Esophagus muscularis mucosa (tissue), 4 donors: ENCODE results near the gene TBC1D21. TPM values are rescaled to one million over a fixed set of nuclear protein-coding genes. Genes with fewer than 3 reads are reported as not detected.

Experiments
- DNase-seq: peaks from one replicate; pipeline ENCODE4 v3.0.0-alpha.2; 2017; ENCODE audit errors: extremely low spot score
- H3K27ac ChIP-seq, 4 donors: fragments of 200-600 bp; sonication (generic); replicated peaks in 1 of 4; 1 replicate in 3 of 4; 2 replicates in 1 of 4; pipeline ENCODE4 v1.5.1; 2016 to 2019; ENCODE audit warnings: mild to moderate bottlenecking in 1 of 4
- H3K27me3 ChIP-seq, 4 donors: fragments of 200-600 bp; sonication (generic); one replicate each; pipeline versions ENCODE4 v1.5.1 to v1.6.0; 2016 to 2019
- H3K36me3 ChIP-seq, 4 donors: fragments of 200-600 bp; sonication (generic); one replicate each; pipeline ENCODE4 v1.5.1; 2016 to 2019
- H3K4me1 ChIP-seq, 4 donors: fragments of 200-600 bp; sonication (generic); one replicate each; pipeline ENCODE4 v1.5.1; 2016 to 2019
- H3K4me3 ChIP-seq, 4 donors: fragments of 200-600 bp; sonication (generic); 1 replicate in 2 of 4; 2 replicates in 2 of 4; pipeline ENCODE4 v1.5.1; 2016 to 2019; ENCODE audit warnings: mild to moderate bottlenecking in 4 of 4, moderate library complexity in 1 of 4
- H3K9me3 ChIP-seq, 4 donors: fragments of 200-600 bp; sonication (generic); 1 replicate in 3 of 4; 2 replicates in 1 of 4; pipeline ENCODE4 v1.5.1; 2016 to 2019
- CTCF ChIP-seq, 3 experiments: fragments of 200-600 bp in 2 of 3; fragments of 450-650 bp in 1 of 3; sonication (generic) in 2 of 3; IDR thresholded peaks; one replicate each; pipeline ENCODE4 v1.5.1; 2017 to 2019; ENCODE audit warnings: antibody characterized with exemption in 3 of 3, mild to moderate bottlenecking in 2 of 3, moderate library complexity in 1 of 3
- EP300 ChIP-seq: sonication (generic); formaldehyde crosslinking; IDR thresholded peaks from one replicate; pipeline ENCODE4 v1.6.1; 2017; ENCODE audit warnings: antibody characterized with exemption
- POLR2A ChIP-seq: fragments of 450-650 bp; IDR thresholded peaks from one replicate; pipeline ENCODE4 v1.6.1; 2017; ENCODE audit warnings: antibody characterized with exemption, moderate library complexity, mild to moderate bottlenecking, low read depth
- POLR2AphosphoS5 ChIP-seq, 2 donors: sonication (generic); formaldehyde crosslinking; IDR thresholded peaks; one replicate each; pipeline ENCODE4 v1.6.1; 2017; ENCODE audit warnings: antibody characterized with exemption in 2 of 2
- WGBS: methylation state at CpG from one replicate; pipeline ENCODE4 v1.1.5; 2018; 5-methylcytosine and 5-hydroxymethylcytosine counted together
- intact Hi-C: fragments of 100-400 bp; cut with DNase I; formaldehyde crosslinking; loops from one replicate; pipeline ENCODE4 v1.15.1; 2023
- total RNA-seq, 4 donors: library from RNA; depleted of rRNA; stranded (reverse); fragments of >200 nt; gene quantifications; one replicate each; pipeline versions ENCODE4 v1.1.0 to v1.2.1, GENCODE V29; 2016

TBC1D21 gene
- total RNA-seq, 4 donors from 2014 or later, result not detected

- intact Hi-C loops, result loop anchor here (10.0 kb wide), 1 partner anchor 151 kb away; the partner anchor contains the start of gene INSYN1
- H3K9me3 ChIP-seq, result no peaks in the 10 kb centered on the region
- H3K36me3 ChIP-seq, result no peaks in the 10 kb centered on the region
- H3K27me3 ChIP-seq, result no peaks in the 10 kb centered on the region
- 89% methylated on average over 3 of the region's 3 CpGs for whole genome bisulfite sequencing
- no peak for DNase-seq
- no peak overlapping the region for H3K27ac ChIP-seq
- no peak for TF ChIP-seq POLR2AphosphoS5 (IDR thresholded peaks at IDR 0.05)
- TF ChIP-seq POLR2A, result no peak
- no peak for TF ChIP-seq EP300
- TF ChIP-seq CTCF (IDR thresholded peaks at IDR 0.05), result no peak
- no peak overlapping the region for H3K4me3 ChIP-seq
- peaks cover 0 to 8% (median 4%) of the 10 kb centered on the region in 4 donors for H3K4me1 ChIP-seq
These were observed 32.0 kb downstream of the TBC1D21 start for GRCh38 chr15:73905225-73905827.

- peaks cover 0 to 8% (median 4%) of the 10 kb centered on the region in 4 donors for H3K4me1 ChIP-seq
- H3K27ac ChIP-seq, result no peak overlapping the region
- H3K9me3 ChIP-seq, result no peaks in the 10 kb centered on the region
- intact Hi-C loops, result loop anchor here (10.0 kb wide), 1 partner anchor 152 kb away; the partner anchor contains the start of gene INSYN1
- WGBS, result 83% methylated on average over 4 of the region's 4 CpGs
- no peaks in the 10 kb centered on the region for H3K27me3 ChIP-seq
- H3K4me3 ChIP-seq, result no peak overlapping the region
- no peak for TF ChIP-seq POLR2A
- TF ChIP-seq EP300, result no peak
- no peak for TF ChIP-seq POLR2AphosphoS5 (IDR thresholded peaks at IDR 0.05)
- TF ChIP-seq CTCF (IDR thresholded peaks at IDR 0.05), result no peak
- DNase-seq, result no peak
- no peaks in the 10 kb centered on the region for H3K36me3 ChIP-seq
These were observed 33.1 kb downstream of the TBC1D21 start for GRCh38 chr15:73906346-73907034.

GRCh38 chr15:73907035-73907408 is 33.7 kb downstream of the TBC1D21 start:
- H3K27me3 ChIP-seq, result no peaks in the 10 kb centered on the region
- H3K9me3 ChIP-seq, result no peaks in the 10 kb centered on the region
- no peak overlapping the region for H3K27ac ChIP-seq
- peaks cover 0 to 8% (median 4%) of the 10 kb centered on the region in 4 donors for H3K4me1 ChIP-seq
- no peak overlapping the region for H3K4me3 ChIP-seq
- 65% methylated on average over 2 of the region's 2 CpGs for WGBS
- H3K36me3 ChIP-seq, result no peaks in the 10 kb centered on the region
- TF ChIP-seq POLR2A, result no peak
- TF ChIP-seq EP300, result no peak
- TF ChIP-seq POLR2AphosphoS5 (IDR thresholded peaks at IDR 0.05), result no peak
- no peak for TF ChIP-seq CTCF (IDR thresholded peaks at IDR 0.05)
- intact Hi-C loops, result loop anchor here (10.0 kb wide), 1 partner anchor 152 kb away; the partner anchor contains the start of gene INSYN1
- DNase-seq, result no peak

GRCh38 chr15:73908030-73908821 is 34.9 kb downstream of the TBC1D21 start:
- TF ChIP-seq CTCF (IDR thresholded peaks at IDR 0.05), result peak in 2 of 3 experiments; percentile 87 to 91
- peak in 1 of 2 donors; percentile 11 for TF ChIP-seq POLR2AphosphoS5 (IDR thresholded peaks at IDR 0.05)
- TF ChIP-seq POLR2A, result no peak
- peaks cover 0 to 8% (median 4%) of the 10 kb centered on the region in 4 donors for H3K4me1 ChIP-seq
- intact Hi-C loops, result loop anchor here (2.0 to 10.0 kb wide), 2 partner anchors 33 to 153 kb away; partner anchors contain the start of gene INSYN1
- 5% methylated on average over 7 of the region's 7 CpGs for WGBS
- DNase-seq, result peak; percentile 95
- no peaks in the 10 kb centered on the region for H3K36me3 ChIP-seq
- H3K27ac ChIP-seq, result no peak overlapping the region
- H3K27me3 ChIP-seq, result no peaks in the 10 kb centered on the region
- no peak overlapping the region for H3K4me3 ChIP-seq
- H3K9me3 ChIP-seq, result no peaks in the 10 kb centered on the region
